SK-N-SH (cell line): ENCODE results near the gene RPS26. TPM values are rescaled to one million over a fixed set of nuclear protein-coding genes. Genes with fewer than 3 reads are reported as not detected.
A peak's percentile ranks its signal among the peaks of the same experiment; 100 is the strongest.

Experiments used
- CTCF ChIA-PET: fragments of 300-600, 350-600 bp; formaldehyde crosslinking; extraction: SDS; loops from one replicate; lab custom pipeline; 2021; lab: Yijun Ruan, JAX
- POLR2A ChIA-PET: fragments of 350-600 bp; sonication (Branson Sonifier 250); formaldehyde crosslinking; extraction: SDS; loops from one replicate; lab custom pipeline; 2020; ENCODE audit warnings: antibody characterized with exemption, inconsistent platforms; lab: Yijun Ruan, JAX
- DNase-seq: peaks from one replicate; pipeline ENCODE4 v3.0.0; 2012
- H2AFZ ChIP-seq: fragments of 200-600 bp; sonication (generic); 2 replicates; pipeline ENCODE4 v1.8.1; 2016; ENCODE audit warnings: antibody characterized with exemption, mild to moderate bottlenecking, low read depth
- H3F3A ChIP-seq: fragments of 200-600 bp; sonication (generic); replicated peaks from 2 replicates; pipeline ENCODE3; 2016; ENCODE audit warnings: antibody characterized with exemption, mild to moderate bottlenecking; ENCODE audit not compliant: insufficient read depth
- H3K27ac ChIP-seq, 2 experiments: fragments of 200-500 bp in 1 of 2; fragments of 200-600 bp in 1 of 2; sonication (Bioruptor generic) in 1 of 2; sonication (generic), shearing (Covaris generic) in 1 of 2; 2 replicates each; pipeline versions ENCODE4 v1.5.1 to v1.6.1; 2014 to 2016; ENCODE audit warnings: low read depth in 2 of 2, inconsistent platforms in 1 of 2, low read length in 1 of 2, mild to moderate bottlenecking in 1 of 2, mixed read lengths in 1 of 2
- H3K27me3 ChIP-seq: fragments of 200-600 bp; sonication (generic), shearing (Covaris generic); 2 replicates; pipeline ENCODE4 v1.6.1; 2016; ENCODE audit warnings: mixed run types; ENCODE audit not compliant: insufficient read depth
- H3K36me3 ChIP-seq, 2 experiments: fragments of 200-500 bp in 1 of 2; fragments of 200-600 bp in 1 of 2; sonication (Bioruptor generic) in 1 of 2; sonication (generic) in 1 of 2; replicated peaks in 1 of 2; 2 replicates each; pipeline versions ENCODE3 to v1.5.1; 2014 to 2016; ENCODE audit warnings: low read length in 1 of 2, mild to moderate bottlenecking in 1 of 2; ENCODE audit not compliant: insufficient read depth in 2 of 2, control insufficient read depth in 1 of 2
- H3K4me1 ChIP-seq, 2 experiments: fragments of 200-500 bp in 1 of 2; fragments of 200-600 bp in 1 of 2; sonication (Bioruptor generic) in 1 of 2; sonication (generic), shearing (Covaris generic) in 1 of 2; 2 replicates each; pipeline versions ENCODE4 v1.5.1 to v1.6.1; 2014 to 2016; ENCODE audit warnings: low read depth in 1 of 2, low read length in 1 of 2, mixed run types in 1 of 2; ENCODE audit not compliant: insufficient read depth in 2 of 2, control insufficient read depth in 1 of 2
- H3K4me2 ChIP-seq: fragments of 200-600 bp; sonication (generic), shearing (Covaris generic); 2 replicates; pipeline ENCODE4 v1.6.1; 2017; ENCODE audit warnings: mixed run types
- H3K4me3 ChIP-seq, 2 experiments: fragments of 200-500 bp in 1 of 2; fragments of 200-600 bp in 1 of 2; sonication (Bioruptor generic) in 1 of 2; sonication (generic), shearing (Covaris generic) in 1 of 2; 2 replicates each; pipeline versions ENCODE4 v1.5.1 to v1.8.1; 2014 to 2016; ENCODE audit warnings: low read depth in 2 of 2, inconsistent platforms in 1 of 2, low read length in 1 of 2, mild to moderate bottlenecking in 1 of 2, mixed read lengths in 1 of 2, moderate library complexity in 1 of 2
- H3K79me2 ChIP-seq: fragments of 200-600 bp; sonication (generic); 2 replicates; pipeline ENCODE4 v1.8.1; 2017; ENCODE audit warnings: mild to moderate bottlenecking; ENCODE audit not compliant: insufficient read depth
- H3K9ac ChIP-seq: fragments of 200-600 bp; sonication (generic); 2 replicates; pipeline ENCODE4 v1.6.1; 2017; ENCODE audit warnings: mixed run types
- H3K9me2 ChIP-seq: fragments of 200-600 bp; sonication (generic); 2 replicates; pipeline ENCODE4 v1.6.1; 2017; ENCODE audit warnings: mixed run types
- H3K9me3 ChIP-seq: fragments of 200-600 bp; sonication (generic); 2 replicates; pipeline ENCODE4 v1.6.1; 2017; ENCODE audit warnings: mixed run types, mild to moderate bottlenecking, moderate library complexity
- H4K20me1 ChIP-seq: fragments of 200-600 bp; sonication (generic); 2 replicates; pipeline ENCODE4 v1.6.1; 2017; ENCODE audit warnings: mild to moderate bottlenecking, mixed run types; ENCODE audit not compliant: insufficient read depth
- CTCF ChIP-seq: fragments of 200-600 bp; sonication (generic); IDR thresholded peaks from 2 replicates; pipeline ENCODE4 v1.6.1; 2017; ENCODE audit warnings: antibody characterized with exemption, mild to moderate bottlenecking, moderate library complexity
- ELF1 ChIP-seq: IDR thresholded peaks from 2 replicates; pipeline ENCODE4 v1.4.0; 2012
- EP300 ChIP-seq, 2 experiments: IDR thresholded peaks; 2 replicates each; pipeline versions ENCODE4 v1.4.0 to v1.6.1; 2012; ENCODE audit warnings: borderline replicate concordance in 1 of 2, low read depth in 1 of 2, low read length in 1 of 2
- FOXJ3 ChIP-seq: sonication (generic); formaldehyde crosslinking; IDR thresholded peaks from 2 replicates; pipeline ENCODE4 v1.5.1; 2020; ENCODE audit warnings: mild to moderate bottlenecking, missing genetic modification reagents
- FOXM1 ChIP-seq: IDR thresholded peaks from 2 replicates; pipeline ENCODE4 v1.4.0; 2012; ENCODE audit warnings: low read depth, mild to moderate bottlenecking
- GABPA ChIP-seq: IDR thresholded peaks from 2 replicates; pipeline ENCODE4 v1.4.0; 2012; ENCODE audit warnings: low read depth, mild to moderate bottlenecking
- GATA2 ChIP-seq: sonication (generic); formaldehyde crosslinking; IDR thresholded peaks from 2 replicates; pipeline ENCODE4 v1.5.0; 2020; ENCODE audit warnings: mild to moderate bottlenecking, missing genetic modification reagents
- NRF1 ChIP-seq: IDR thresholded peaks from 2 replicates; pipeline ENCODE4 v1.6.1; 2012; ENCODE audit warnings: low read depth, mild to moderate bottlenecking, low read length
- RAD21 ChIP-seq: IDR thresholded peaks from 2 replicates; pipeline ENCODE4 v1.6.1; 2012; ENCODE audit warnings: mild to moderate bottlenecking, low read length
- RCOR1 ChIP-seq: fragments of 150-350 bp; IDR thresholded peaks from 2 replicates; pipeline ENCODE4 v1.6.1; 2017; ENCODE audit warnings: antibody characterized with exemption, low read length
- SIN3A ChIP-seq: IDR thresholded peaks from 2 replicates; pipeline ENCODE4 v1.6.1; 2012; ENCODE audit warnings: low read depth, mild to moderate bottlenecking, low read length, moderate library complexity, borderline replicate concordance
- SMC3 ChIP-seq: IDR thresholded peaks from 2 replicates; pipeline ENCODE4 v1.6.1; 2012; ENCODE audit warnings: low read depth, low read length, improper control_type of control experiment
- TAF1 ChIP-seq: IDR thresholded peaks from 2 replicates; pipeline ENCODE4 v1.6.1; 2012; ENCODE audit warnings: low read depth, mild to moderate bottlenecking, low read length, moderate library complexity, borderline replicate concordance
- TCF12 ChIP-seq: IDR thresholded peaks from 2 replicates; pipeline ENCODE4 v1.4.0; 2012
- TEAD4 ChIP-seq: IDR thresholded peaks from 2 replicates; pipeline ENCODE4 v1.4.0; 2012; ENCODE audit warnings: mild to moderate bottlenecking, borderline replicate concordance; ENCODE audit not compliant: insufficient read depth
- WGBS: methylation state at CpG from one replicate; pipeline ENCODE4 v1.1.6; 2017; ENCODE audit warnings: low lambda C conversion rate; 5-methylcytosine and 5-hydroxymethylcytosine counted together
- polyA plus RNA-seq, 3 experiments: library from polyadenylated mRNA; depleted of rRNA; stranded (reverse); fragments of >200 nt; gene quantifications; 2 replicates each; pipeline ENCODE4 v1.2.3, GENCODE V29; 2012
- TF ChIP-seq, protein P1 (sequence below): IDR thresholded peaks from 2 replicates; pipeline ENCODE4; 2012

The RPS26 gene
- polyA plus RNA-seq, 1 of the 3 experiments (the other 2 are of a cell fraction), result 1,500 TPM

DNA sequence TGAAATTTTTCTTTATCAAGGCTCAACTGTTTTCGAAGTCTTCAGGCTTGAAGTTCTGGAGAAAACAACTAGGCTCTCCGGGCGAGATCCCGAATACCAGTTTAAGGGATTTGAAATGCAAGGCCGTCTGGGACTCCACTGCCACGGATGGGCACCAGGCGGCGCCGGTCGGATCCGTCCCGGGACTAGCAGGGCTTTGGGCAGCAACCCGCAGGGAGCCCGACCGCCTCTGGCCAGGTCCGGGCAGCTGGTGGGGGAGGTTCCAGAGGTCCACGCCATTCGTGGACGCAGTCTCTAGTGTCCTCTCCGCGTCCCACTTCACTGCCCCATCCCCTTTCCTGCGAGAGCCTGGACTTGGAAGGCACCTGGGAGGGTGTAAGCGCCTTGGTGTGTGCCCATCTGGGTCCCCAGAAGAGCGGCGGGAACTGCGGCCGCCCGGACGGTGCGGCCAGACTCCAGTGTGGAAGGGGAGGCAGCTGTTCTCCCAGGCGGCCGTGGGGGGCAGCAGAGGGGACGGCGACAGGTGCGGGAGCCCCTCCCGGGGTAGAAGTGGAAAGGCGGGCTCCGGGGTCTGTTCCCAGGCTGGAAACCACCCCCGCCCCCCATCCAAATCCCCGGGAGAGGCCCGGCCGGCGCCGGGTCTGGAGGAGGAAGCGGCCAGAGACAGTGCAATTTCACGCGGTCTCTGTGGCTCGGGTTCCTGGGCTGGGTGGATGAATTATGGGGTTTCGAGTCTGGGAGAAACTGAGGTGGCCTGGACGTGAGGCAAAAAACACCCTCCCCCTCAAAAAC, 37.4 kb downstream of the RPS26 start:
- peak; percentile 94 for DNase-seq
- H3K9me3 ChIP-seq, result no peaks in the 10 kb centered on the region
- H3K9me2 ChIP-seq, result no peaks in the 10 kb centered on the region
- peaks cover 12% of the 10 kb centered on the region for H3F3A ChIP-seq
- H3K27ac ChIP-seq, result peak overlapping the region; percentile 36 to 55
- peak overlapping the region; percentile 94 for H2AFZ ChIP-seq
- H3K9ac ChIP-seq, result peak overlapping the region; percentile 42; the same call in 1 of the 2 replicates
- no peaks in the 10 kb centered on the region for H4K20me1 ChIP-seq
- H3K4me2 ChIP-seq, result peak overlapping the region; percentile 97
- ChIA-PET POLR2A (interaction anchor here (0.6 to 3.2 kb wide), 3 partner anchors 25 to 39 kb away, joined by 3 to 15 read pairs (median 3); partner anchors contain the start of genes PA2G4 and ZC3H10), CTCF (interaction anchor here (0.8 to 3.4 kb wide), 20 partner anchors 9 to 552 kb away, joined by 3 to 13 read pairs (median 5); partner anchors contain the start of genes ESYT1, SMARCC2 and ZC3H10)
- no peaks in the 10 kb centered on the region for H3K36me3 ChIP-seq
- peak overlapping the region; percentile 53 to 71 for H3K4me3 ChIP-seq
- WGBS, result 5% methylated on average over 25 of the region's 50 CpGs
- H3K4me1 ChIP-seq, result peaks cover 0 to 6% of the 10 kb centered on the region in 2 experiments; a peak in 1 of 4 replicates
- TF ChIP-seq TEAD4 (no peak), NRF1 (no peak), FOXJ3 (CRISPR knock-in tag) (no peak), FOXM1 (no peak), ELF1 (no peak), SIN3A (peak; percentile 13; the same call in 1 of the 2 replicates), EP300 (IDR thresholded peaks at IDR 0.05; ENCODE audit: borderline replicate concordance in 1 of 2, low read depth in 1 of 2, low read length in 1 of 2) (no peak), RCOR1 (no peak), GATA2 (no peak), TAF1 (peak; percentile 26; the same call in 1 of the 2 replicates), SMC3 (peak; percentile 60), RAD21 (peak; percentile 52), TCF12 (no peak), GABPA (no peak), CTCF (peak; percentile 69)
- TF ChIP-seq, protein P1, sequence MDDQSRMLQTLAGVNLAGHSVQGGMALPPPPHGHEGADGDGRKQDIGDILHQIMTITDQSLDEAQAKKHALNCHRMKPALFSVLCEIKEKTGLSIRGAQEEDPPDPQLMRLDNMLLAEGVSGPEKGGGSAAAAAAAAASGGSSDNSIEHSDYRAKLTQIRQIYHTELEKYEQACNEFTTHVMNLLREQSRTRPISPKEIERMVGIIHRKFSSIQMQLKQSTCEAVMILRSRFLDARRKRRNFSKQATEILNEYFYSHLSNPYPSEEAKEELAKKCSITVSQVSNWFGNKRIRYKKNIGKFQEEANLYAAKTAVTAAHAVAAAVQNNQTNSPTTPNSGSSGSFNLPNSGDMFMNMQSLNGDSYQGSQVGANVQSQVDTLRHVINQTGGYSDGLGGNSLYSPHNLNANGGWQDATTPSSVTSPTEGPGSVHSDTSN, result no peak
- no peaks in the 10 kb centered on the region for H3K27me3 ChIP-seq
- H3K79me2 ChIP-seq, result no peaks in the 10 kb centered on the region
